Right atrium auricular region (tissue), 2 donors: Measurements from ENCODE around the gene SLC27A5. TPM values are rescaled to one million over a fixed set of nuclear protein-coding genes. Genes with fewer than 3 reads are reported as not detected.
"Not testable (repeated sequence)": the region's sequence is repeated elsewhere in the genome, so short reads cannot be mapped to it uniquely, and the experiment has no call there.

ENCODE experiments used
- DNase-seq: peaks from one replicate; pipeline ENCODE4 v3.0.0-alpha.2; 2019; ENCODE audit warnings: low spot score
- H3K27ac ChIP-seq, 2 donors: fragments of 200-600 bp; sonication (generic); 1 replicate in 1 of 2; 2 replicates in 1 of 2; pipeline ENCODE4 v1.5.1; 2016 to 2019
- H3K27me3 ChIP-seq, 2 donors: fragments of 200-600 bp; sonication (generic); one replicate each; pipeline versions ENCODE4 v1.5.1 to v1.6.0; 2017 to 2019
- H3K36me3 ChIP-seq: fragments of 200-600 bp; sonication (generic); one replicate; pipeline ENCODE4 v1.5.1; 2016
- H3K4me1 ChIP-seq, 2 donors: fragments of 200-600 bp; sonication (generic); one replicate each; pipeline versions ENCODE4 v1.5.1 to v1.6.0; 2017 to 2019
- H3K4me3 ChIP-seq, 2 donors: fragments of 200-600 bp; sonication (generic); 1 replicate in 1 of 2; 2 replicates in 1 of 2; pipeline ENCODE4 v1.5.1; 2017 to 2019; ENCODE audit warnings: mild to moderate bottlenecking in 1 of 2, moderate library complexity in 1 of 2
- H3K9me3 ChIP-seq, 2 donors: fragments of 200-600 bp; sonication (generic); one replicate each; pipeline ENCODE4 v1.5.1; 2019
- CTCF ChIP-seq, 2 donors: fragments of 200-600 bp; sonication (generic); IDR thresholded peaks; one replicate each; pipeline ENCODE4 v1.5.1; 2019; ENCODE audit warnings: antibody characterized with exemption in 2 of 2
- total RNA-seq, 2 donors: library from RNA; depleted of rRNA; stranded (reverse); fragments of >200 nt; gene quantifications; one replicate each; pipeline ENCODE4 v1.1.0, GENCODE V29; 2016

SLC27A5 gene
- total RNA-seq, 2 donors from 2014 or later, result 1.3 to 2.9 TPM

GRCh38 chr19:58491393-58491792 is 20.4 kb downstream of the SLC27A5 start:
- Histone ChIP-seq H3K27me3 (no peaks in the 10 kb centered on the region), H3K36me3 (no peaks in the 10 kb centered on the region), H3K4me1 (no peaks in the 10 kb centered on the region), H3K9me3 (no peaks in the 10 kb centered on the region), H3K4me3 (no peak overlapping the region), H3K27ac (no peak overlapping the region)
- TF ChIP-seq CTCF (IDR thresholded peaks at IDR 0.05), result no peak
- no peak for DNase-seq

DNA sequence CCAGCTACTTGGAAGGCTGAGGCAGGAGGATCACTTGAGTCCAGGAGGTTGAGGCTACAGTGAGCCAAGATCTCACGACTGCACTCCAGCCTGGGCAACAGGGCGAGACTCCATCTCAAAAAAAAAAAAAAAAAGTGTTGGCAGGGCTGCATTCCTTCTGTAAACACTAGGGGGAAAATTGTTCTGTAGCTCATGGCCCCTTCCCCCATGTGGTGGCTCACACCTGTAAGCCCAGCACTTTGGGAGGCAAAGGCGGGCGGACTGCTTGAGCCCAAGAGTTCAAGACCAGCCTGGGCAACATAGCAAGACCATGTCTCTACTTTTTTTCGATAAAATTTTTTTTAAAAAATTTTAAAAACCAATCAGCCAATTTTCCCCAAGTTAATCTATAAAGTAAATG is 27.4 kb downstream of the SLC27A5 start:
- not testable (repeated sequence) for DNase-seq, H3K36me3 ChIP-seq, H3K9me3 ChIP-seq, H3K27ac ChIP-seq, H3K4me3 ChIP-seq, H3K27me3 ChIP-seq, H3K4me1 ChIP-seq

DNA sequence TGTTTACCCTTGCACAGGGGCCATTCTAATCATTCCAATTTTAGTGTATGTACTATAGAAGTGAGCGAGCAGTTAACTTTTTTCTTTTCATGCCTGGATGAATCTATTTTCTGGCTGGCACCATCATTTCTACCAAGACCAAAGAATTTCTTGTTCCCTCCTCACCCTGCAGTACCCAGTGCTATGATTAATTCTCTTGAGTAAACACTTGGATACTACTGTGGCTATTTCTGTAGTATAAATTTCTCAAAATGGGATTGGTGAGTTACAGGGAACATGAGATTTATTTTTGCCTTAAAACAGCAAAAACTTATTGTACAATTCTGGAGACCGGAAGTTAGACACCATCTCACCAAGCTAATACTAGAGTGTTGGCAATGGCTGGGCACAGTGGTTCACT is 28.0 kb downstream of the SLC27A5 start:
- no peaks in the 10 kb centered on the region for H3K4me1 ChIP-seq
- no peak overlapping the region for H3K27ac ChIP-seq
- no peak for DNase-seq
- no peak for TF ChIP-seq CTCF (IDR thresholded peaks at IDR 0.05)
- no peak overlapping the region for H3K4me3 ChIP-seq
- H3K36me3 ChIP-seq, result no peaks in the 10 kb centered on the region
- H3K27me3 ChIP-seq, result no peaks in the 10 kb centered on the region
- no peaks in the 10 kb centered on the region for H3K9me3 ChIP-seq

- H3K27ac ChIP-seq, result no peak overlapping the region
- no peak for DNase-seq
Observed at GRCh38 chr19:58482372-58482771, 29.4 kb downstream of the SLC27A5 start.

DNA sequence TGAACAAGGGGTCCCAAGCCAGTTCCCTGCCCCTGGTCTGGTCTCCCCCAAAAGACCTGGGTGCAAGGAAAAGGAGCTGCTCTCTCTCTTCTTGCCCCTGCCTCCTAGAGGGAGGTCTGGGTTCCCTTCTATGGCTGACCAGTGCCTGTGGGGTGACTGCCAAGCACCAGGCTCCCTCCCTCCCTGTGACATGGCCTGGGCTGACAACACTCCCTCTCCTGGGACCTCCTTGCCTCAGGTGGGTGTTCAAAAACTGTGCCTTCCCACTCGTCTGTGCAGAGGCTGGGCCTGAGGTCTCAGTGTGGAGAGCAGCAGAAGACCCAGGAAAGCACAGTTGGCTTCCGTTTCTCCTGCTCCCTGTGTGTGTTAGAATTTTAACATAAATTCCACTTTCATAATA is 31.0 kb downstream of the SLC27A5 start:
- no peak for DNase-seq
- Histone ChIP-seq H3K9me3 (no peaks in the 10 kb centered on the region), H3K36me3 (no peaks in the 10 kb centered on the region), H3K27ac (no peak overlapping the region), H3K4me1 (peaks cover 0 to 14% of the 10 kb centered on the region in 2 donors), H3K27me3 (no peaks in the 10 kb centered on the region), H3K4me3 (no peak overlapping the region)
- no peak for TF ChIP-seq CTCF (IDR thresholded peaks at IDR 0.05)

More at GRCh38 chr19:58482372-58482771, 29.4 kb downstream of the SLC27A5 start:
- H3K36me3 ChIP-seq, result no peaks in the 10 kb centered on the region
- peaks cover 0 to 2% of the 10 kb centered on the region in 2 donors for H3K4me1 ChIP-seq
- TF ChIP-seq CTCF (IDR thresholded peaks at IDR 0.05), result no peak
- no peaks in the 10 kb centered on the region for H3K27me3 ChIP-seq
- no peak overlapping the region for H3K4me3 ChIP-seq
- no peaks in the 10 kb centered on the region for H3K9me3 ChIP-seq

DNA sequence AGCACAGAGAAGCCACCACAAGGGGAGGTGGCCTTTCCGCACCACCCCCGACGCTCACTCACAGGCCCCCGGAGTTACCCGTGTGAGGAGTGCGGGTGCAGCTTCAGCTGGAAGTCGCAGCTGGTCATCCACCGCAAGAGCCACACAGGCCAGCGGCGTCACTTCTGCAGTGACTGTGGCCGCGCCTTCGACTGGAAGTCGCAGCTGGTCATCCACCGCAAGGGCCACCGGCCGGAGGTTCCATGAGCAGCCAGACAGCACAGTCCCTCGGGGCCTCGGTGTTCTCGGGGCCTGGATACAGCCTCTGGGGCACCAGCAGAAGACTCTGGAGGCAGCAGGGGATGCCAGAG is 31.3 kb downstream of the SLC27A5 start:
- Histone ChIP-seq H3K27me3 (no peaks in the 10 kb centered on the region), H3K4me3 (no peak overlapping the region), H3K27ac (no peak overlapping the region), H3K4me1 (peaks cover 0 to 14% of the 10 kb centered on the region in 2 donors), H3K36me3 (no peaks in the 10 kb centered on the region), H3K9me3 (no peaks in the 10 kb centered on the region)
- no peak for DNase-seq
- no peak for TF ChIP-seq CTCF (IDR thresholded peaks at IDR 0.05)
